ENCODE measurements around the gene LINGO4.

DNA sequence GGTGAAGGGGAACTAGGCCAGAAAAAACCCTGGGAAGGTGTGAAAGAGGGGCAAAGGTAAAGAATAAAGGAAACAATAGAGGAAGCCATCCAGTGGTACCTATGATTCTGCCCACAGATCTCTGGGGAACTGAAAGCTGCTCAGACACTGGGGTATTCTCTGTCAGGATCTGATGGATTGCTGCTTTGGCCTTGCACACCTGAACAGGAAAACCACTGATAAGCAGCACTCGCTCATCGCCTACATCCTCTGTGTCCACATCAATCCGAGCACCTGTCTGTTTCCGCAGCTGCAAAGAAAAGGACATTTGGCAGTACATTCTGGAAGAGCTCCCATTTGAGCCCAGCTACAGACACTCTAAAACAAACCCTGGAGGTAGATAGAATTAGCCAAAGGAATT, 25.4 kb downstream of the LINGO4 start:
- TF ChIP-seq NR3C1 (CRISPR knock-in tag; conservative IDR thresholded peaks at IDR 0.05; ENCODE audit: low read depth): no peak
- TF ChIP-seq, protein P1, sequence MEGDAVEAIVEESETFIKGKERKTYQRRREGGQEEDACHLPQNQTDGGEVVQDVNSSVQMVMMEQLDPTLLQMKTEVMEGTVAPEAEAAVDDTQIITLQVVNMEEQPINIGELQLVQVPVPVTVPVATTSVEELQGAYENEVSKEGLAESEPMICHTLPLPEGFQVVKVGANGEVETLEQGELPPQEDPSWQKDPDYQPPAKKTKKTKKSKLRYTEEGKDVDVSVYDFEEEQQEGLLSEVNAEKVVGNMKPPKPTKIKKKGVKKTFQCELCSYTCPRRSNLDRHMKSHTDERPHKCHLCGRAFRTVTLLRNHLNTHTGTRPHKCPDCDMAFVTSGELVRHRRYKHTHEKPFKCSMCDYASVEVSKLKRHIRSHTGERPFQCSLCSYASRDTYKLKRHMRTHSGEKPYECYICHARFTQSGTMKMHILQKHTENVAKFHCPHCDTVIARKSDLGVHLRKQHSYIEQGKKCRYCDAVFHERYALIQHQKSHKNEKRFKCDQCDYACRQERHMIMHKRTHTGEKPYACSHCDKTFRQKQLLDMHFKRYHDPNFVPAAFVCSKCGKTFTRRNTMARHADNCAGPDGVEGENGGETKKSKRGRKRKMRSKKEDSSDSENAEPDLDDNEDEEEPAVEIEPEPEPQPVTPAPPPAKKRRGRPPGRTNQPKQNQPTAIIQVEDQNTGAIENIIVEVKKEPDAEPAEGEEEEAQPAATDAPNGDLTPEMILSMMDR (IDR thresholded peaks at IDR 0.05): no peak
- TF ChIP-seq, protein P2, sequence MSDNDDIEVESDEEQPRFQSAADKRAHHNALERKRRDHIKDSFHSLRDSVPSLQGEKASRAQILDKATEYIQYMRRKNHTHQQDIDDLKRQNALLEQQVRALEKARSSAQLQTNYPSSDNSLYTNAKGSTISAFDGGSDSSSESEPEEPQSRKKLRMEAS (CRISPR knock-in tag; IDR thresholded peaks at IDR 0.05): no peak
- TF ChIP-seq, protein P3, sequence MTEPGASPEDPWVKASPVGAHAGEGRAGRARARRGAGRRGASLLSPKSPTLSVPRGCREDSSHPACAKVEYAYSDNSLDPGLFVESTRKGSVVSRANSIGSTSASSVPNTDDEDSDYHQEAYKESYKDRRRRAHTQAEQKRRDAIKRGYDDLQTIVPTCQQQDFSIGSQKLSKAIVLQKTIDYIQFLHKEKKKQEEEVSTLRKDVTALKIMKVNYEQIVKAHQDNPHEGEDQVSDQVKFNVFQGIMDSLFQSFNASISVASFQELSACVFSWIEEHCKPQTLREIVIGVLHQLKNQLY (CRISPR knock-in tag; IDR thresholded peaks at IDR 0.05): no peak
- no peak for TF ChIP-seq ZNF232 (CRISPR knock-in tag; IDR thresholded peaks at IDR 0.05)
- TF ChIP-seq ETV6 (CRISPR knock-in tag; IDR thresholded peaks at IDR 0.05): no peak
- TF ChIP-seq, protein P4, sequence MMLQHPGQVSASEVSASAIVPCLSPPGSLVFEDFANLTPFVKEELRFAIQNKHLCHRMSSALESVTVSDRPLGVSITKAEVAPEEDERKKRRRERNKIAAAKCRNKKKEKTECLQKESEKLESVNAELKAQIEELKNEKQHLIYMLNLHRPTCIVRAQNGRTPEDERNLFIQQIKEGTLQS (CRISPR knock-in tag; conservative IDR thresholded peaks at IDR 0.05): no peak
- no peak for TF ChIP-seq JUN (CRISPR knock-in tag; IDR thresholded peaks at IDR 0.05)
- no peak for TF ChIP-seq SP1 (CRISPR knock-in tag; conservative IDR thresholded peaks at IDR 0.05)
- TF ChIP-seq ZNF396 (CRISPR knock-in tag; IDR thresholded peaks at IDR 0.05; ENCODE audit: borderline replicate concordance): no peak
- no peak for TF ChIP-seq ELF4 (CRISPR knock-in tag; IDR thresholded peaks at IDR 0.05; ENCODE audit: low read depth)
- TF ChIP-seq NR2C2 (CRISPR knock-in tag; IDR thresholded peaks at IDR 0.05): no peak
- no peak for TF ChIP-seq GABPB1 (CRISPR knock-in tag; IDR thresholded peaks at IDR 0.05)
